HepG2 (cell line): Measurements from ENCODE around the gene TRIM28. TPM values are rescaled to one million over a fixed set of nuclear protein-coding genes. Genes with fewer than 3 reads are reported as not detected.

ENCODE experiments used
- ADNP ChIP-seq: sonication (generic); formaldehyde crosslinking; IDR thresholded peaks from 2 replicates; pipeline ENCODE4 v1.4.0; 2020; ENCODE audit warnings: missing genetic modification reagents
- ARNT ChIP-seq: fragments of 450-650 bp; IDR thresholded peaks from 2 replicates; pipeline ENCODE4 v1.6.1; 2017
- CAMTA2 ChIP-seq: sonication (generic); formaldehyde crosslinking; IDR thresholded peaks from 2 replicates; pipeline ENCODE4 v1.4.0; 2020; ENCODE audit warnings: mild to moderate bottlenecking, missing genetic modification reagents, borderline replicate concordance
- CBX1 ChIP-seq: IDR thresholded peaks from one replicate; pipeline ENCODE4 v1.6.1; 2016; ENCODE audit warnings: antibody characterized with exemption, low read depth
- FOXM1 ChIP-seq: sonication (generic); formaldehyde crosslinking; IDR thresholded peaks from 2 replicates; pipeline ENCODE4 v1.5.0; 2020; ENCODE audit warnings: missing genetic modification reagents
- HCFC1 ChIP-seq: fragments of 150-350 bp; IDR thresholded peaks from 2 replicates; pipeline ENCODE4 v1.6.1; 2014; ENCODE audit warnings: low read depth, low read length
- IKZF4 ChIP-seq: sonication (generic); formaldehyde crosslinking; IDR thresholded peaks from 2 replicates; pipeline ENCODE4 v1.5.1; 2020; ENCODE audit warnings: borderline replicate concordance, mild to moderate bottlenecking, low read depth, missing genetic modification reagents; ENCODE audit errors: not compliant biosample characterization
- PAWR ChIP-seq: sonication (generic); formaldehyde crosslinking; IDR thresholded peaks from 2 replicates; pipeline ENCODE4 v1.4.0; 2020; ENCODE audit warnings: missing genetic modification reagents, mild to moderate bottlenecking, borderline replicate concordance
- PAX8 ChIP-seq: sonication (generic); formaldehyde crosslinking; IDR thresholded peaks from 2 replicates; pipeline ENCODE4 v1.8.0; 2022; ENCODE audit warnings: mild to moderate bottlenecking, missing genetic modification reagents, borderline replicate concordance
- PCBP2 ChIP-seq: fragments of 200-400 bp; formaldehyde crosslinking; optimal IDR thresholded peaks from 2 replicates; pipeline ENCODE3; 2018; ENCODE audit warnings: low read length, low read depth; ENCODE audit not compliant: poor library complexity, severe bottlenecking
- REST ChIP-seq, 2 experiments: IDR thresholded peaks; 2 replicates each; pipeline ENCODE4 v1.6.1; 2011 to 2012; ENCODE audit warnings: low read length in 2 of 2, borderline replicate concordance in 1 of 2, low read depth in 1 of 2, mild to moderate bottlenecking in 1 of 2, moderate library complexity in 1 of 2
- SAFB2 ChIP-seq: sonication (generic); formaldehyde crosslinking; IDR thresholded peaks from 2 replicates; pipeline ENCODE4 v1.5.1; 2020; ENCODE audit warnings: missing genetic modification reagents, low read depth, mild to moderate bottlenecking, borderline replicate concordance
- SALL2 ChIP-seq: sonication (generic); formaldehyde crosslinking; IDR thresholded peaks from 2 replicates; pipeline ENCODE4 v1.8.1; 2023; ENCODE audit warnings: mild to moderate bottlenecking, missing genetic modification reagents, inconsistent platforms
- SIX1 ChIP-seq: sonication (generic); formaldehyde crosslinking; IDR thresholded peaks from 2 replicates; pipeline ENCODE4 v1.4.0; 2020; ENCODE audit warnings: missing genetic modification reagents, borderline replicate concordance
- SMARCE1 ChIP-seq: fragments of 450-650 bp; IDR thresholded peaks from 2 replicates; pipeline ENCODE4 v1.6.1; 2017; ENCODE audit warnings: borderline replicate concordance
- ZNF136 ChIP-seq: sonication (generic); formaldehyde crosslinking; IDR thresholded peaks from 2 replicates; pipeline ENCODE4 v1.8.1; 2022; ENCODE audit warnings: low read depth, mild to moderate bottlenecking, moderate library complexity, missing genetic modification reagents
- ZNF251 ChIP-seq: sonication (generic); formaldehyde crosslinking; IDR thresholded peaks from 2 replicates; pipeline ENCODE4 v1.9.0; 2021; ENCODE audit warnings: mild to moderate bottlenecking, missing genetic modification reagents
- ZNF274 ChIP-seq: sonication (generic); formaldehyde crosslinking; IDR thresholded peaks from 2 replicates; pipeline ENCODE4 v1.5.1; 2020; ENCODE audit warnings: mild to moderate bottlenecking, missing genetic modification reagents
- ZNF326 ChIP-seq: sonication (generic); formaldehyde crosslinking; IDR thresholded peaks from 2 replicates; pipeline ENCODE4 v1.4.0; 2020; ENCODE audit warnings: missing genetic modification reagents, borderline replicate concordance
- ZNF441 ChIP-seq: sonication (generic); formaldehyde crosslinking; IDR thresholded peaks from 2 replicates; pipeline ENCODE4 v1.7.0; 2021; ENCODE audit warnings: missing genetic modification reagents, borderline replicate concordance
- ZNF503 ChIP-seq: sonication (generic); formaldehyde crosslinking; IDR thresholded peaks from 2 replicates; pipeline ENCODE4 v1.4.0; 2020; ENCODE audit warnings: missing genetic modification reagents
- ZNF574 ChIP-seq: sonication (generic); formaldehyde crosslinking; IDR thresholded peaks from 2 replicates; pipeline ENCODE4 v1.4.0; 2020; ENCODE audit warnings: missing genetic modification reagents
- polyA plus RNA-seq, 8 experiments: library from polyadenylated mRNA; depleted of rRNA in 3 of 8; stranded (reverse) in 7 of 8; unstranded in 1 of 8; fragments of >200 nt; fragmentation: Illumina TruSeq in 4 of 8; extraction: Trizol in 4 of 8; gene quantifications; 2 replicates each; pipeline versions ENCODE4 v1.2.1 to v1.2.3, GENCODE V29; 2011 to 2016; ENCODE audit warnings: low read depth in 4 of 8, missing spikeins in 1 of 8, mixed read lengths in 1 of 8; ENCODE audit not compliant: insufficient read depth in 1 of 8
- total RNA-seq, 5 experiments: library from RNA; depleted of rRNA; stranded (reverse); fragments of >200 nt; fragmentation: Illumina TruSeq; extraction: Trizol; gene quantifications; 2 replicates each; pipeline ENCODE4 v1.2.3, GENCODE V29; 2016; ENCODE audit warnings: low read depth in 1 of 5

TRIM28 gene
- total and polyA plus RNA-seq, 2 of the 13 experiments (the other 11 are each of a cell fraction or from before 2014, with no cell fraction given), result 361 to 439 TPM

GRCh38 chr19:58543826-58544590, at the start of gene TRIM28 (continued):
- peak; percentile 87 for TF ChIP-seq ZNF441 (CRISPR knock-in tag)
- no peak; the same call in 1 of the 2 replicates for TF ChIP-seq ZNF274 (CRISPR knock-in tag)
- TF ChIP-seq REST (IDR thresholded peaks at IDR 0.05; ENCODE audit: borderline replicate concordance in 1 of 2, low read depth in 1 of 2, low read length in 2 of 2), result peak in 1 of 2 experiments; percentile 38; a peak in 1 of 4 replicates
- TF ChIP-seq PAX8 (CRISPR knock-in tag), result no peak
- no peak; the same call in 1 of the 2 replicates for TF ChIP-seq CAMTA2 (CRISPR knock-in tag)
- 0 out of 2 replicates have a peak, but pooled peaks have one; percentile 24 for TF ChIP-seq SALL2
- TF ChIP-seq ZNF503, result peak; percentile 48; the same call in 1 of the 2 replicates
- no peak; the same call in 1 of the 2 replicates for TF ChIP-seq SIX1 (CRISPR knock-in tag)
- TF ChIP-seq CBX1, result peak; percentile 77
- TF ChIP-seq PAWR, result no peak
- peak; percentile 65 for TF ChIP-seq ZNF574 (CRISPR knock-in tag)
- TF ChIP-seq SAFB2 (CRISPR knock-in tag), result no peak
- no peak for TF ChIP-seq HCFC1
- TF ChIP-seq ZNF326 (CRISPR knock-in tag), result no peak
- no peak for TF ChIP-seq PCBP2
- no peak for TF ChIP-seq SMARCE1
- 0 out of 2 replicates have a peak, but pooled peaks have one; percentile 31 for TF ChIP-seq ZNF251 (CRISPR knock-in tag)
- no peak for TF ChIP-seq IKZF4 (CRISPR knock-in tag)
- TF ChIP-seq FOXM1 (CRISPR knock-in tag), result no peak
- no peak for TF ChIP-seq ADNP (CRISPR knock-in tag)
- TF ChIP-seq ZNF136 (CRISPR knock-in tag), result no peak
- no peak for TF ChIP-seq ARNT
